Neural cell (in vitro differentiated cells): Measurements from ENCODE around the gene METTL26.

ENCODE experiments used
- EP300 ChIP-seq: fragments of 450-650 bp; conservative IDR thresholded peaks from 2 replicates; pipeline ENCODE4 v1.6.1; 2014; ENCODE audit warnings: antibody characterized with exemption, mild to moderate bottlenecking, moderate library complexity; ENCODE audit not compliant: poor library complexity, severe bottlenecking
- EZH2 ChIP-seq: fragments of 200-600, 300-800 bp; shearing (Covaris generic), sonication (generic); IDR thresholded peaks from 2 replicates; pipeline ENCODE4 v1.6.1; 2014; ENCODE audit warnings: antibody characterized with exemption, low read length, borderline replicate concordance, mild to moderate bottlenecking; ENCODE audit not compliant: insufficient read depth, poor library complexity, severe bottlenecking
- MXI1 ChIP-seq: fragments of 450-650 bp; conservative IDR thresholded peaks from 2 replicates; pipeline ENCODE4 v1.6.1; 2014; ENCODE audit warnings: antibody characterized with exemption, mild to moderate bottlenecking; ENCODE audit not compliant: poor library complexity, severe bottlenecking
- POLR2AphosphoS5 ChIP-seq: IDR thresholded peaks from 2 replicates; pipeline ENCODE4 v1.6.1; 2012
- RAD21 ChIP-seq: fragments of 450-650 bp; conservative IDR thresholded peaks from 2 replicates; pipeline ENCODE4 v1.6.1; 2014; ENCODE audit warnings: antibody characterized with exemption, mild to moderate bottlenecking, moderate library complexity
- SMC3 ChIP-seq: fragments of 450-650 bp; conservative IDR thresholded peaks from 2 replicates; pipeline ENCODE4 v1.6.1; 2014; ENCODE audit warnings: antibody characterized with exemption, mild to moderate bottlenecking, moderate library complexity; ENCODE audit not compliant: poor library complexity
- TAF1 ChIP-seq: IDR thresholded peaks from 2 replicates; pipeline ENCODE4 v1.6.1; 2012; ENCODE audit warnings: low read depth
- TF ChIP-seq, protein P1 (sequence below): fragments of 450-650 bp; IDR thresholded peaks from 2 replicates; pipeline ENCODE4 v1.5.1; 2014; ENCODE audit warnings: antibody characterized with exemption, mild to moderate bottlenecking, moderate library complexity; ENCODE audit not compliant: poor library complexity, severe bottlenecking
- TF ChIP-seq, protein P2 (sequence below): IDR thresholded peaks from 2 replicates; pipeline ENCODE4 v1.6.1; 2012; ENCODE audit warnings: borderline replicate concordance

DNA sequence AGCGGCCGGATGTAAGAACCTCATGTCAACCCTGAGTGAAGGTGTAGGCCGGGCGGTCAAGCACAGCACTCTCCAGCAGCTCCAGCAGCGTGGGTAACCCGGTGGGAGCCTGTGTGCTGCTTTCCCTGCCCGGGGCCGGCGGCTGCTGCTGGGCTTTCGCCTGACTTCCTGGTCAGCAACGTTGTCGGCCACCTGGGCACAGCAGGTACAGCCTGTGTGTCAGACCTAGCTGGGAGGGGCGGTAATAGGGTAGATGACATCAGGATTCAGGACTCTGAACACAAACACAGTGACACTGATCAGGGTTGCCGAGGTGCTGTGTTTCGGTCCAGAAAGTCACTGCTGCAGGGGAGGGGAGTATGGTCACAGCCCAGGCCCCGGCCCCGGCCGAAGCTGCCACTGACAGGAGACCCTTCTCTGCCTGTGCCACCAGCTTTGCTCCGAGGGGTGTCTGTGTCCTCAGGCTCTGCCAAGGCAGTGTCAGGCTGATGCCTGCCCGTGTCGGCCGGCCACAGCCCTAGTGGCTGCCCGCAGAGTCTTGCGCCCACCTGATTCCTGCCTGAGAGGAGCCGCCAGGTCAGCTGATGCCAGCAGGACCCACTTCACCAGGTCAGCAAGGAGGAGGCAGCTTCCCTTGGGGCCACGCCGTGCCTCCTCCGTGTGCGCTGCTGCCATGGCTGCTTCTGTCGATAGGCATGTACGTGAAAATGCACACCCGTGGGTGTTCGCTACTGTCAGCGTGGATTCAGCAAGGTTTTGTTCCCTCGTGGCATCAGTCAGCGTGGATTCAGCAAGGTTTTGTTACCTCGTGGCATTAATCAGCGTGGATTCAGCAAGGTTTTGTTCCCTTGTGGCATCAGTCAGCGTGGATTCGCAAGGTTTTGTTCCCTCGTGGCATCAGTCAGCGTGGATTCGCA lies 37.0 kb downstream of the METTL26 start:
- TF ChIP-seq, protein P1, sequence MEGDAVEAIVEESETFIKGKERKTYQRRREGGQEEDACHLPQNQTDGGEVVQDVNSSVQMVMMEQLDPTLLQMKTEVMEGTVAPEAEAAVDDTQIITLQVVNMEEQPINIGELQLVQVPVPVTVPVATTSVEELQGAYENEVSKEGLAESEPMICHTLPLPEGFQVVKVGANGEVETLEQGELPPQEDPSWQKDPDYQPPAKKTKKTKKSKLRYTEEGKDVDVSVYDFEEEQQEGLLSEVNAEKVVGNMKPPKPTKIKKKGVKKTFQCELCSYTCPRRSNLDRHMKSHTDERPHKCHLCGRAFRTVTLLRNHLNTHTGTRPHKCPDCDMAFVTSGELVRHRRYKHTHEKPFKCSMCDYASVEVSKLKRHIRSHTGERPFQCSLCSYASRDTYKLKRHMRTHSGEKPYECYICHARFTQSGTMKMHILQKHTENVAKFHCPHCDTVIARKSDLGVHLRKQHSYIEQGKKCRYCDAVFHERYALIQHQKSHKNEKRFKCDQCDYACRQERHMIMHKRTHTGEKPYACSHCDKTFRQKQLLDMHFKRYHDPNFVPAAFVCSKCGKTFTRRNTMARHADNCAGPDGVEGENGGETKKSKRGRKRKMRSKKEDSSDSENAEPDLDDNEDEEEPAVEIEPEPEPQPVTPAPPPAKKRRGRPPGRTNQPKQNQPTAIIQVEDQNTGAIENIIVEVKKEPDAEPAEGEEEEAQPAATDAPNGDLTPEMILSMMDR, result no peak
- no peak for TF ChIP-seq EZH2
- TF ChIP-seq MXI1, result no peak
- TF ChIP-seq, protein P2, sequence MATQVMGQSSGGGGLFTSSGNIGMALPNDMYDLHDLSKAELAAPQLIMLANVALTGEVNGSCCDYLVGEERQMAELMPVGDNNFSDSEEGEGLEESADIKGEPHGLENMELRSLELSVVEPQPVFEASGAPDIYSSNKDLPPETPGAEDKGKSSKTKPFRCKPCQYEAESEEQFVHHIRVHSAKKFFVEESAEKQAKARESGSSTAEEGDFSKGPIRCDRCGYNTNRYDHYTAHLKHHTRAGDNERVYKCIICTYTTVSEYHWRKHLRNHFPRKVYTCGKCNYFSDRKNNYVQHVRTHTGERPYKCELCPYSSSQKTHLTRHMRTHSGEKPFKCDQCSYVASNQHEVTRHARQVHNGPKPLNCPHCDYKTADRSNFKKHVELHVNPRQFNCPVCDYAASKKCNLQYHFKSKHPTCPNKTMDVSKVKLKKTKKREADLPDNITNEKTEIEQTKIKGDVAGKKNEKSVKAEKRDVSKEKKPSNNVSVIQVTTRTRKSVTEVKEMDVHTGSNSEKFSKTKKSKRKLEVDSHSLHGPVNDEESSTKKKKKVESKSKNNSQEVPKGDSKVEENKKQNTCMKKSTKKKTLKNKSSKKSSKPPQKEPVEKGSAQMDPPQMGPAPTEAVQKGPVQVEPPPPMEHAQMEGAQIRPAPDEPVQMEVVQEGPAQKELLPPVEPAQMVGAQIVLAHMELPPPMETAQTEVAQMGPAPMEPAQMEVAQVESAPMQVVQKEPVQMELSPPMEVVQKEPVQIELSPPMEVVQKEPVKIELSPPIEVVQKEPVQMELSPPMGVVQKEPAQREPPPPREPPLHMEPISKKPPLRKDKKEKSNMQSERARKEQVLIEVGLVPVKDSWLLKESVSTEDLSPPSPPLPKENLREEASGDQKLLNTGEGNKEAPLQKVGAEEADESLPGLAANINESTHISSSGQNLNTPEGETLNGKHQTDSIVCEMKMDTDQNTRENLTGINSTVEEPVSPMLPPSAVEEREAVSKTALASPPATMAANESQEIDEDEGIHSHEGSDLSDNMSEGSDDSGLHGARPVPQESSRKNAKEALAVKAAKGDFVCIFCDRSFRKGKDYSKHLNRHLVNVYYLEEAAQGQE, result no peak
- TF ChIP-seq RAD21, result no peak
- TF ChIP-seq POLR2AphosphoS5, result no peak
- no peak for TF ChIP-seq TAF1
- TF ChIP-seq SMC3, result no peak
- no peak for TF ChIP-seq EP300
